ENCODE results near the gene TPSD1. TPM values are rescaled to one million over a fixed set of nuclear protein-coding genes. Genes with fewer than 3 reads are reported as not detected.

Gene TPSD1
- total RNA-seq, 1 donor from 2014 or later, result 9.4 TPM

DNA sequence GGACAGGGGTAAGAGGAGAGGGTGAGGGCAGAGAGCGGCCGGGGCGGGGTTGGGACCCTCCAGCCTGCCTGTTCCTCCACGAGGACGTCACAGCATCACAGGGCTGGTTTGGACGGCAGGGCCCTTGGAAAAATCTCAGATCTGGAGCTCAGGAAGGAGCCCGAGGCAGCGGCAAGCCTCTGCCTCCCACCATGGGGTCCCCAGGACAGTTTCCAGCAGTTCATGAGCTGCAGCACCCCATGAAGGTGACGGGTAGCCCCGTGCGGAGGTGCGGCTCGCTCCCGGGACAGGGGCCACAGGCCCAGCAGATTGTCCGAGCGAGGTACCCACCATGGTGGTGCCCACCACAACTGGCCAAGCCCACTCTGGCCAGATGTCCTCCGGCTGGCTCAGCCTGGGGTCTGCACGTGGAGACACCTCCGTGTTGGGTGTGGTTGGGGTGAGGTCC, 21.3 kb downstream of the TPSD1 start:
- H3K27ac ChIP-seq, result no peak overlapping the region
- DNase-seq (no peak), ATAC-seq (no peak)
- intact Hi-C loops (cut with DNase I), result no loop called here
- H3K36me3 ChIP-seq, result no peaks in the 10 kb centered on the region
- H3K9me3 ChIP-seq, result no peaks in the 10 kb centered on the region
- TF ChIP-seq CTCF (IDR thresholded peaks at IDR 0.05), result no peak
- H3K4me1 ChIP-seq, result no peaks in the 10 kb centered on the region
- H3K27me3 ChIP-seq, result peaks cover 12% of the 10 kb centered on the region
- no peak overlapping the region for H3K4me3 ChIP-seq

DNA sequence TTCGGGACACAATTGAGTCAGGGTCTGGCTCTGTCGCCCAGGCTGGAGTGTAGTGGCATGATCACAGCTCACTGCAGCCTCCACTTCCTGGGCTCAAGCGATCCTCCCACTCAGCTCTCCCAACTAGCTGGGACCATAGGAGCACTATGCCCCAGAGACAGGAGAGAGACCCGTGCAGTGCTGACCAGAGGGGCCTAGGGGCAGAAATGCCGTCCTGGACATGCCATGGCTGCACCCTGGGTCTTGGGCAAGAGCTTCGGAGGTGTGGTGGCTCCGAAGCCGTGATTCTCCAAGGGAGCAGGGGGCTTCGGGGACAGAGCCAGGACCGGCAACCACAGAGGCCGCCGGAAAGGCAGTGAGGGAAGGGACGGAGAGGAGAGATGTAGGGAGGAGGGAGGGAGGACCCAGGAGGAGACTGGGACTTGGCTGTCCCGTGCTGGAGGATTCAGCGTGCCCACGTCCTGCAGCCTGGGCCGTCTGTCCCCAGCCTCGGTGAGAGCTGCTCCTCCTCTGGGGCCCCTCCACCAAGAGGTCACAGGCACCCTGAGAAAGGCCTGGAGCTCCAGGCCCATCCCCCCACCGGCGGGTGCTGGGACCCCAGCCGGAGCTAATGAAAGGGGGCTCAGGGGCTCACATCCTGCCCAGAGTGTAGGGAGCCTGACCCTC, 21.9 kb downstream of the TPSD1 start:
- H3K9me3 ChIP-seq, result no peaks in the 10 kb centered on the region
- no peaks in the 10 kb centered on the region for H3K4me1 ChIP-seq
- intact Hi-C loops (cut with DNase I), result no loop called here
- H3K4me3 ChIP-seq, result no peak overlapping the region
- H3K36me3 ChIP-seq, result no peaks in the 10 kb centered on the region
- no peak for TF ChIP-seq CTCF (IDR thresholded peaks at IDR 0.05)
- peaks cover 12% of the 10 kb centered on the region for H3K27me3 ChIP-seq
- H3K27ac ChIP-seq, result no peak overlapping the region
- ATAC-seq (no peak), DNase-seq (no peak)

DNA sequence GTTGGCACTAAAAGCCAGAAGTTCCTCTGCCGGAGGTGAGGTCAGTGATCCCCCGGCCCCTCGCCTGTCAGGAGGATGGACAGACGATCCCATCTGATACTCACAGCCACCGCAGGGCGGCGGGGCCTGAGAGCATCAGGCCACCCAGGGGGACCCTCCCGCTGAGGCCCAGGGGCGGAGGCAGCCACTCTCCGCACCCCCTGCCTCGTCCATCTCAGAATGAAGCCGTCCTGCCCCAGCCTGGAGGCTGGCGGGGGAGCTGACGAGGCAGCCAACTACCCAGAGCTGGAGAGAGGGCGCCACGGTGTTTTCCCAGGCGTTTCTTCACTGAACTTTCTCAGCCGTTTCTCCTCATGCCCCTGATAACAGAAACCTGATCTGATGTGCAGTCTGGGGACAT, 22.6 kb downstream of the TPSD1 start:
- Histone ChIP-seq H3K36me3 (no peaks in the 10 kb centered on the region), H3K9me3 (no peaks in the 10 kb centered on the region), H3K27ac (no peak overlapping the region), H3K4me3 (no peak overlapping the region), H3K4me1 (no peaks in the 10 kb centered on the region), H3K27me3 (peaks cover 12% of the 10 kb centered on the region)
- intact Hi-C loops (cut with DNase I), result no loop called here
- ATAC-seq (no peak), DNase-seq (no peak)
- TF ChIP-seq CTCF (IDR thresholded peaks at IDR 0.05), result no peak

DNA sequence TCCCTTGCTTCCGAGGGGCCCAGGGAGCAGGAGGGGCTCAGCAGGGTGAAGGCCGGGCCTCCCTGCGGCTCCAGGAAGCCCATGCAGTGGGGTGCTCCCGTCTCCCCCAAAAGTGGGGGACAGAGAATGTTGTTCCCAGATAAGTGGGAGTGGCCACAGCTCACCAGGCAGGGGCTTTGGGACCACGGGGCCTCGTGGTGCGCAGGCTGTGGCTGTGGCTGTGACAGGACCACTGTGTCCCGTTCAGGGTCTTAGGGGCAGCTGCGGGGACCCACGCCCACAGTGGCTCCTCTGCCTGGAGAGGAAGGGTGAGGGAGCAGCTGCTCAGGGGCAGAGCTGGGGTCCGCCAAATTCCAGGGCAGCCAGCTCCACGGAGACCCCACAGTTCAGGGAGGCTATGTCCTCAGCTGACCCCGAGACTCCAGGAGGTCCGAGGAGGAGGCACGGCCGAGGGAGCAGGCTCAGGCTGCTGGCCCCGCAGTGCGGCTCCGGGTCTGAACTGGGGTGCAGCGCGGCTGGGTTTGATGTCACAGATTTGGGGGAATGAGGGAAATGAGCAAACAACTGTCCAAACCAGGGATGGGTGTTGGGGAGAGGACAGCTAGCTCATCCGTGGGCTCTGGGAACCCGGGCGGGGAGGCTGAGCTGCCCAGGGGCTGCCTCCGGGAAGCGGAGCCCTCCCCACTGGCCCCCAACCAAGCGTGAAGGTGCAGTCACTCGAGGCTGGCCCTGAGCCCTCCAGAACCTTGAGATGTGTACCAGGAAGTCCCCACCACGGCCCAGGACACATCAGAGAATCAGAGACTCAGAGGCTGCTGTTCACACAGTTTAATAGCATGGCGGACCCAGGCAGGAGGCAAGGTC, 23.4 kb downstream of the TPSD1 start:
- H3K9me3 ChIP-seq, result no peaks in the 10 kb centered on the region
- TF ChIP-seq CTCF (IDR thresholded peaks at IDR 0.05), result no peak
- H3K27me3 ChIP-seq, result peaks cover 12% of the 10 kb centered on the region
- no peak overlapping the region for H3K27ac ChIP-seq
- H3K36me3 ChIP-seq, result no peaks in the 10 kb centered on the region
- no peak overlapping the region for H3K4me3 ChIP-seq
- intact Hi-C loops (cut with DNase I), result no loop called here
- ATAC-seq (no peak), DNase-seq (no peak)
- H3K4me1 ChIP-seq, result no peaks in the 10 kb centered on the region

DNA sequence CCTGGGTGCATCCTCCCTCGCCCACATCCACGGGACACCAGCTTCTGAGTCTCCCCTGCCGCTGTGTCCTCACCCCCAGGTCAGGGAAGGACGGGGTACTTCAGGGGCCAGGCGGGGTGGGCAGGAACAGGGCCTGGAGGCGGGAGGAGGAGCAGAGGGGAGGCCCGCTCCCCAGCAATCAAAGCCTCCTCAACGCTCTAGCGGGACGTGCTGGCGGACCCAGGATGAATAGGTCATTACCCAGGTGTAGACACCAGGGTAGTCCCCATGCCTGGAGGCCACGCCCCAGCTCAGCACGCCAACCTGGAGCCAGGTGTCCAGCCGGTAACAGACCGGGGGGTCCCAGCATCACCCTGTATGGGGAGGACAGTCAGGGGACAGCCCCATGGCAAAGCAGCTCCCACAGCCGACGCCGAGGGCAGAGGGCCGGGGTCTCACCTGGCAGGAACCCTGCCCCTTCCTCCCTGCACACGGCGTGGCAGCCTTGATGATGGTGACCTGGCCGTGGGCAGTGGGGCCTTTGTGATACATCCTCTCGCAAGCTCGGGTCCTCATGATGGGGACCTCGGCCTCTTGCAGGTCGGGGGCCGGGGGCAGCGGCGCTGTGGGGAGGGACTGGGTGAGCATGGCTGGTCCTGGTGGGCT, 24.2 kb downstream of the TPSD1 start:
- Histone ChIP-seq H3K36me3 (no peaks in the 10 kb centered on the region), H3K4me3 (no peak overlapping the region), H3K27ac (no peak overlapping the region), H3K4me1 (no peaks in the 10 kb centered on the region), H3K9me3 (no peaks in the 10 kb centered on the region), H3K27me3 (peaks cover 12% of the 10 kb centered on the region)
- no peak for TF ChIP-seq CTCF (IDR thresholded peaks at IDR 0.05)
- intact Hi-C loops (cut with DNase I), result no loop called here
- DNase-seq (no peak), ATAC-seq (no peak)

Data from upper lobe of right lung (tissue), 1 donor.